ENCODE results near the gene SDF2.

Gene SDF2

GRCh38 chr17:28706471-28707338 is 45.0 kb upstream of the SDF2 start:
- Histone ChIP-seq H3K4me3 (ENCODE audit: low read length) (no peak overlapping the region), H3K36me3 (replicated peaks; ENCODE audit: insufficient read depth, low read length) (0 out of 2 replicates have a peak, but pooled peaks cover 3% of the 10 kb centered on the region), H4K20me1 (ENCODE audit: insufficient read depth, low read length) (no peaks in the 10 kb centered on the region), H2AFZ (ENCODE audit: low read length) (no peak overlapping the region), H3F3A (ENCODE audit: insufficient read depth, low read length) (no peaks in the 10 kb centered on the region), H3K27me3 (replicated peaks; ENCODE audit: insufficient read depth, low read length) (no peaks in the 10 kb centered on the region), H3K4me1 (ENCODE audit: low read length) (0 out of 2 replicates have a peak, but pooled peaks cover 3% of the 10 kb centered on the region), H3K4me2 (ENCODE audit: low read depth, low read length) (no peak overlapping the region), H3K27ac (ENCODE audit: low read length) (no peak overlapping the region), H3K9me2 (replicated peaks; ENCODE audit: insufficient read depth, low read length) (no peaks in the 10 kb centered on the region), H3K9ac (ENCODE audit: low read length) (no peak overlapping the region), H3K9me3 (replicated peaks; ENCODE audit: insufficient read depth, low read length) (no peaks in the 10 kb centered on the region), H3K79me2 (ENCODE audit: low read length) (no peaks in the 10 kb centered on the region)
- TF ChIP-seq EZH2phosphoT487 (IDR thresholded peaks at IDR 0.05; ENCODE audit: low read length) (no peak), EZH2 (optimal IDR thresholded peaks at IDR 0.05; ENCODE audit: low read depth, low read length) (no peak), CTCF (IDR thresholded peaks at IDR 0.05; ENCODE audit: low read length) (no peak)
- no peak for DNase-seq

- Histone ChIP-seq H3K9ac (ENCODE audit: low read length) (no peak overlapping the region), H3K9me2 (replicated peaks; ENCODE audit: insufficient read depth, low read length) (no peaks in the 10 kb centered on the region), H2AFZ (ENCODE audit: low read length) (no peak overlapping the region), H3K27ac (ENCODE audit: low read length) (no peak overlapping the region), H3K9me3 (replicated peaks; ENCODE audit: insufficient read depth, low read length) (no peaks in the 10 kb centered on the region), H3K4me2 (ENCODE audit: low read depth, low read length) (no peak overlapping the region), H3K4me3 (ENCODE audit: low read length) (no peak overlapping the region), H3K36me3 (replicated peaks; ENCODE audit: insufficient read depth, low read length) (0 out of 2 replicates have a peak, but pooled peaks cover 3% of the 10 kb centered on the region), H3K79me2 (ENCODE audit: low read length) (no peaks in the 10 kb centered on the region), H3K4me1 (ENCODE audit: low read length) (no peaks in the 10 kb centered on the region), H3F3A (ENCODE audit: insufficient read depth, low read length) (no peaks in the 10 kb centered on the region), H3K27me3 (replicated peaks; ENCODE audit: insufficient read depth, low read length) (no peaks in the 10 kb centered on the region), H4K20me1 (ENCODE audit: insufficient read depth, low read length) (no peaks in the 10 kb centered on the region)
- TF ChIP-seq EZH2phosphoT487 (IDR thresholded peaks at IDR 0.05; ENCODE audit: low read length) (no peak), CTCF (IDR thresholded peaks at IDR 0.05; ENCODE audit: low read length) (no peak), EZH2 (optimal IDR thresholded peaks at IDR 0.05; ENCODE audit: low read depth, low read length) (no peak)
- DNase-seq: no peak
Observed at GRCh38 chr17:28705728-28706334, 44.1 kb upstream of the SDF2 start.

GRCh38 chr17:28705074-28705659 is 43.5 kb upstream of the SDF2 start:
- H3F3A ChIP-seq (ENCODE audit: insufficient read depth, low read length): no peaks in the 10 kb centered on the region
- H3K9me3 ChIP-seq (replicated peaks; ENCODE audit: insufficient read depth, low read length): no peaks in the 10 kb centered on the region
- no peaks in the 10 kb centered on the region for H3K79me2 ChIP-seq (ENCODE audit: low read length)
- H3K27ac ChIP-seq (ENCODE audit: low read length): no peak overlapping the region
- H3K4me1 ChIP-seq (ENCODE audit: low read length): no peaks in the 10 kb centered on the region
- H3K4me2 ChIP-seq (ENCODE audit: low read depth, low read length): no peak overlapping the region
- TF ChIP-seq CTCF (IDR thresholded peaks at IDR 0.05; ENCODE audit: low read length) (no peak), EZH2phosphoT487 (IDR thresholded peaks at IDR 0.05; ENCODE audit: low read length) (no peak), EZH2 (optimal IDR thresholded peaks at IDR 0.05; ENCODE audit: low read depth, low read length) (no peak)
- no peak overlapping the region for H2AFZ ChIP-seq (ENCODE audit: low read length)
- peaks cover 3% of the 10 kb centered on the region; the same call in 1 of the 2 replicates for H3K36me3 ChIP-seq (replicated peaks; ENCODE audit: insufficient read depth, low read length)
- H3K27me3 ChIP-seq (replicated peaks; ENCODE audit: insufficient read depth, low read length): no peaks in the 10 kb centered on the region
- H4K20me1 ChIP-seq (ENCODE audit: insufficient read depth, low read length): no peaks in the 10 kb centered on the region
- H3K9me2 ChIP-seq (replicated peaks; ENCODE audit: insufficient read depth, low read length): no peaks in the 10 kb centered on the region
- H3K4me3 ChIP-seq (ENCODE audit: low read length): no peak overlapping the region
- DNase-seq: no peak
- no peak overlapping the region for H3K9ac ChIP-seq (ENCODE audit: low read length)
